ENCODE results near the gene ANTKMT. TPM values are rescaled to one million over a fixed set of nuclear protein-coding genes. Genes with fewer than 3 reads are reported as not detected.

The ANTKMT gene
- total RNA-seq, 4 donors from 2014 or later, result 6.2 to 21.1 (median 19.1) TPM

GRCh38 chr16:695355-696089 lies 25.4 kb upstream of the ANTKMT start:
- H3K27me3 ChIP-seq, result peaks cover 23 to 24% of the 10 kb centered on the region in 2 donors
- DNase-seq, result no peak
- H3K36me3 ChIP-seq, result no peaks in the 10 kb centered on the region
- no peak overlapping the region for H3K27ac ChIP-seq
- no peaks in the 10 kb centered on the region for H3K9me3 ChIP-seq
- peaks cover 0 to 12% of the 10 kb centered on the region in 2 donors for H3K4me1 ChIP-seq
- intact Hi-C loops (cut with DNase I; ENCODE audit: low total_unique reads), result no loop called here
- TF ChIP-seq, protein P1, sequence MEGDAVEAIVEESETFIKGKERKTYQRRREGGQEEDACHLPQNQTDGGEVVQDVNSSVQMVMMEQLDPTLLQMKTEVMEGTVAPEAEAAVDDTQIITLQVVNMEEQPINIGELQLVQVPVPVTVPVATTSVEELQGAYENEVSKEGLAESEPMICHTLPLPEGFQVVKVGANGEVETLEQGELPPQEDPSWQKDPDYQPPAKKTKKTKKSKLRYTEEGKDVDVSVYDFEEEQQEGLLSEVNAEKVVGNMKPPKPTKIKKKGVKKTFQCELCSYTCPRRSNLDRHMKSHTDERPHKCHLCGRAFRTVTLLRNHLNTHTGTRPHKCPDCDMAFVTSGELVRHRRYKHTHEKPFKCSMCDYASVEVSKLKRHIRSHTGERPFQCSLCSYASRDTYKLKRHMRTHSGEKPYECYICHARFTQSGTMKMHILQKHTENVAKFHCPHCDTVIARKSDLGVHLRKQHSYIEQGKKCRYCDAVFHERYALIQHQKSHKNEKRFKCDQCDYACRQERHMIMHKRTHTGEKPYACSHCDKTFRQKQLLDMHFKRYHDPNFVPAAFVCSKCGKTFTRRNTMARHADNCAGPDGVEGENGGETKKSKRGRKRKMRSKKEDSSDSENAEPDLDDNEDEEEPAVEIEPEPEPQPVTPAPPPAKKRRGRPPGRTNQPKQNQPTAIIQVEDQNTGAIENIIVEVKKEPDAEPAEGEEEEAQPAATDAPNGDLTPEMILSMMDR (IDR thresholded peaks at IDR 0.05), result no peak
- peak in 1 of 2 donors; percentile 21 for TF ChIP-seq POLR2A (IDR thresholded peaks at IDR 0.05)
- no peak overlapping the region for H3K4me3 ChIP-seq

DNA sequence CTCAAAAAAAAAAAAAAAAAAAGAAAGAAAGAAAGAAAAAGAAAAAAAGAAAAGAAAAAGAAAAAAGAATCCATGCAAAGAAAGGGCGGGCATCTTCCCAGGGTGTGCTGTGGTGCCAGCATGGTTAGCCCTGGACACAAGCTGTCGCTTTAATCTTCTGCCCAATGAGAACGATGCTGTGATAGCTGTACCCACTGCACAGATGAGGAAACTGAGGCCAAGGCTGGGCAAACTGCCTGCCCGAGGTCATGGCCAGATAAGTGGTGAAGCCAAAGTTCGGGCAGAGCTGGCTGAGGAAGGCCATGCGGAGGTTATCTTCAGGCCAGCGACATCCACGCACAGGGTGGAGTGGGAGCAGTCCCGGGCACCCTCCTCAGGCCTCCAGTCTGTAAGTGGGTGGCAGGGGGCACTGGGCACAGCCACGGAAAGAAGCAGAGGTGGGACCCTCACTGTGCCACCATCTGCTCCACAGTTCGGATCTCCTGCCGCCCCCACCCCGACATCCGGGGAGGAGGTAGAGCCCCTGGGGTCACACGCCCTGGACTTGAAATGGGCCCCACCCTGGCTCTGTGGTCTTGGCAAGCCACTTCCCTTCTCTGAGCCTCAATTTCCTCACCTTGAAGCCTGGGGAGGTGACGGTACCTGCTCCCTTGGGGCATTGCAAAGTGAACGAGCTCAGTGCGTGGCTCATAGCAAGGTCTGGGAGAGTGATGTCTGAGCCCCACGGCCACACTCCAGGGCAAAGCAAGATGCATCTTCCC lies 21.9 kb upstream of the ANTKMT start:
- Histone ChIP-seq H3K27me3 (peaks cover 27 to 32% of the 10 kb centered on the region in 2 donors), H3K36me3 (no peaks in the 10 kb centered on the region), H3K9me3 (no peaks in the 10 kb centered on the region), H3K4me3 (no peak overlapping the region), H3K27ac (no peak overlapping the region), H3K4me1 (peaks cover 0 to 8% of the 10 kb centered on the region in 2 donors)
- no peak for DNase-seq
- intact Hi-C loops (cut with DNase I; ENCODE audit: low total_unique reads), result no loop called here
- TF ChIP-seq POLR2A (IDR thresholded peaks at IDR 0.05), result no peak
- TF ChIP-seq, protein P1 (IDR thresholded peaks at IDR 0.05), result no peak

DNA sequence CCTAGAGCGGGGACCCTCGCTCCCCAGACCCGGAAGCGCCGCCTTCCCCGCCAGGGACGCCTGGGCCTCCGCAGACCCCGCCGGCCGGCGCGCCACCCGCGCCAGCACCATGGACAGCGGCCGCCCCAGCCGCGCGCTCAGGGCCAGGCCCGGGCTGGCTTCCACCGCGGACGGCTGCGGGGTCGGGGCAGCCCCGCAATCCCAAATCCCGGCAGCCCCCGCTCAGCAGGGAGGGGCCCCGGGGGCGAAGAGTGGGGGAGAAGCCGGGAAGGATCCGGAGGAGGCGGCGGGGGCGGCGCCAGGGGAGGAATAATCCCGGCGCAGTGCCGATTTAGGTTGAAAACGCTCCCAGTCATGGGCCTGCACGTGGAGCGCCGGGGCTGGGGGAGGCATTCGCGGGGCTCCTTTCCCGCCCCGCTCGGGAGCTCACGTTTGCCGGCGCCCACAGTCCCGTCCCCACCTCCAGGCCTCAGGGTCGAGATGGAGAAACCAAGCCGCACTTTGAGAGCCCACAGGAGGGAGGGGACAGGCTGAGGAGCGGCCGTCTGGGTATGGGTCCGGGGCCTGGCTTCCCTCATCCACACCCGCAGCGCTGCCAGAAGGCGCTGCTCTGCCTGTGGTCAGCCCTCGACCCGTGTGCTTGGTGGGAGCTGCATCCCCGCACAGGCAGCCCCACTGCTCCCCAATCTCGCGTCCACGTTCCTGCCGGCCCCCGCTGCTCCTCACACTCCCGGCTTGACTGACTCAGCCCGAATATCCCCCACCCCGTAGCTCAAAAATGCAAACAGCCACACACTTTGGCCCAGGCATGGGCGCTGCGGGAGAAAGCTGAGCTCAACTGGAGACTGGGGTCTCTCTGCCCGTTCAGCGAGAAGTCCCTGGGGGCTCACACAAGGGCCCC lies 20.0 kb upstream of the ANTKMT start:
- peaks cover 0 to 6% of the 10 kb centered on the region in 2 donors for H3K4me1 ChIP-seq
- no peaks in the 10 kb centered on the region for H3K9me3 ChIP-seq
- TF ChIP-seq POLR2A (IDR thresholded peaks at IDR 0.05), result no peak
- TF ChIP-seq, protein P1 (IDR thresholded peaks at IDR 0.05), result no peak
- H3K27ac ChIP-seq, result no peak overlapping the region
- H3K4me3 ChIP-seq, result no peak overlapping the region
- intact Hi-C loops (cut with DNase I; ENCODE audit: low total_unique reads), result no loop called here
- no peaks in the 10 kb centered on the region for H3K36me3 ChIP-seq
- H3K27me3 ChIP-seq, result peaks cover 24% of the 10 kb centered on the region in 2 donors
- DNase-seq, result no peak

DNA sequence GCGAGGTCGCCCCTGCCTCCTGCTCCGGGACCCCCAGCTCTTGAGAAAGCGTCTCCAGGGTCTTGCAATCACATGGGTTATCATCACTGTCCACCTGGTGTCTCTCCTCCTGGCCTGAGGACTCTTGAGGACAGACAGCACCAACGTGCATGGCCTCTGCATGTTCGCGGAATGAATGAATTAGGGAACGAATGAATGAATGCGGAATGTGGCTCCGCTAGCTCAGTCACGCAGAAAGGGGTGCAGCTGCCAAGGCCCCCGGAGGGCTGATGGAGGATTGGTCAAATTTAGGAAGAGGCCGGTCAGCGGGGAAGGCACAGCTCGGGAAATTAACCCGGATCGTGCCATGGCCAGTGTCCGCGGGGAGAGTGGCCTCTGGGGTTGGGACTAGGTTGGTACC lies 18.6 kb upstream of the ANTKMT start:
- peaks cover 0 to 10% of the 10 kb centered on the region in 2 donors for H3K4me1 ChIP-seq
- H3K9me3 ChIP-seq, result no peaks in the 10 kb centered on the region
- no peak for TF ChIP-seq POLR2A (IDR thresholded peaks at IDR 0.05)
- TF ChIP-seq, protein P1 (IDR thresholded peaks at IDR 0.05), result no peak
- H3K27ac ChIP-seq, result no peak overlapping the region
- H3K36me3 ChIP-seq, result no peaks in the 10 kb centered on the region
- no peak overlapping the region for H3K4me3 ChIP-seq
- intact Hi-C loops (cut with DNase I; ENCODE audit: low total_unique reads), result no loop called here
- DNase-seq, result no peak
- H3K27me3 ChIP-seq, result peaks cover 27 to 29% of the 10 kb centered on the region in 2 donors
